ENCODE data around the gene ROR2. TPM values are rescaled to one million over a fixed set of nuclear protein-coding genes. Genes with fewer than 3 reads are reported as not detected.

Gene ROR2
- total RNA-seq, 1 experiment from 2014 or later: not detected

DNA sequence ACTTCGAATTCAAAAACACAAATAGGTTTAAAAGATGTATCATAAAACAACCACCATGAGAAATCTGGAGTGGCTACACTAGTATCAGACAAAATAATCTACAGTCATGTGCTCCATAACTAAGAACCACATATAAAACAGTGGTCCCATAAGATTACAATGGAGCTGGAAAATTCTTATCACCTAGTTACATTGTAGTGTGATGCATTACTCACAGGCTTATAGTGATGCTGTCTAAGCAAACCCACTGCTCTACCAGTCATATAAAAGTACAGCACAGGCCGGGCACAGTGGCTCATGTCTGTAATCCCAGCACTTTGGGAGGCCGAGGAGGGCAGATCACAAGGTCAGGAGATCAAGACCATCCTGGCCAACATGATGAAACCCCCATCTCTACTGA is 160.1 kb downstream of the ROR2 start:
- ChIA-PET POLR2A (ENCODE audit: unreplicated experiment) (no interaction called here), CTCF (no interaction called here)
- H3F3A ChIP-seq (ENCODE audit: low read length, unreplicated experiment): no peaks in the 10 kb centered on the region
- H3K4me3 ChIP-seq (ENCODE audit: low read length): no peak overlapping the region
- intact Hi-C loops (cut with micrococcal nuclease): no loop called here
- ATAC-seq: no peak
- no peaks in the 10 kb centered on the region for H3K9me3 ChIP-seq (ENCODE audit: low read length)
- no peaks in the 10 kb centered on the region for H3K9me2 ChIP-seq (replicated peaks; ENCODE audit: low read length)
- H3K4me2 ChIP-seq (ENCODE audit: low read length): no peak overlapping the region
- H4K20me1 ChIP-seq (ENCODE audit: low read length): no peaks in the 10 kb centered on the region
- no peak overlapping the region for H3K27ac ChIP-seq (ENCODE audit: low read length)
- no peak for DNase-seq
- no peaks in the 10 kb centered on the region for H3K79me2 ChIP-seq (ENCODE audit: low read length)
- H2AFZ ChIP-seq (ENCODE audit: low read length): no peak overlapping the region
- H3K4me1 ChIP-seq (ENCODE audit: insufficient read depth, low read length): no peaks in the 10 kb centered on the region
- TF ChIP-seq, protein P1, sequence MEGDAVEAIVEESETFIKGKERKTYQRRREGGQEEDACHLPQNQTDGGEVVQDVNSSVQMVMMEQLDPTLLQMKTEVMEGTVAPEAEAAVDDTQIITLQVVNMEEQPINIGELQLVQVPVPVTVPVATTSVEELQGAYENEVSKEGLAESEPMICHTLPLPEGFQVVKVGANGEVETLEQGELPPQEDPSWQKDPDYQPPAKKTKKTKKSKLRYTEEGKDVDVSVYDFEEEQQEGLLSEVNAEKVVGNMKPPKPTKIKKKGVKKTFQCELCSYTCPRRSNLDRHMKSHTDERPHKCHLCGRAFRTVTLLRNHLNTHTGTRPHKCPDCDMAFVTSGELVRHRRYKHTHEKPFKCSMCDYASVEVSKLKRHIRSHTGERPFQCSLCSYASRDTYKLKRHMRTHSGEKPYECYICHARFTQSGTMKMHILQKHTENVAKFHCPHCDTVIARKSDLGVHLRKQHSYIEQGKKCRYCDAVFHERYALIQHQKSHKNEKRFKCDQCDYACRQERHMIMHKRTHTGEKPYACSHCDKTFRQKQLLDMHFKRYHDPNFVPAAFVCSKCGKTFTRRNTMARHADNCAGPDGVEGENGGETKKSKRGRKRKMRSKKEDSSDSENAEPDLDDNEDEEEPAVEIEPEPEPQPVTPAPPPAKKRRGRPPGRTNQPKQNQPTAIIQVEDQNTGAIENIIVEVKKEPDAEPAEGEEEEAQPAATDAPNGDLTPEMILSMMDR (conservative IDR thresholded peaks at IDR 0.05; ENCODE audit: low read depth, low read length): no peak
- TF ChIP-seq EZH2phosphoT487 (IDR thresholded peaks at IDR 0.05; ENCODE audit: borderline replicate concordance, low read length) (no peak), EZH2 (IDR thresholded peaks at IDR 0.05; ENCODE audit: low read length, unreplicated experiment) (no peak)
- no peaks in the 10 kb centered on the region for H3K36me3 ChIP-seq (ENCODE audit: low read depth, low read length)
- peaks cover 13% of the 10 kb centered on the region for H3K27me3 ChIP-seq (ENCODE audit: low read length)
- no TSS peak for BruUV-seq (replicated peaks)
- no peak overlapping the region for H3K9ac ChIP-seq (ENCODE audit: low read length)

DNA sequence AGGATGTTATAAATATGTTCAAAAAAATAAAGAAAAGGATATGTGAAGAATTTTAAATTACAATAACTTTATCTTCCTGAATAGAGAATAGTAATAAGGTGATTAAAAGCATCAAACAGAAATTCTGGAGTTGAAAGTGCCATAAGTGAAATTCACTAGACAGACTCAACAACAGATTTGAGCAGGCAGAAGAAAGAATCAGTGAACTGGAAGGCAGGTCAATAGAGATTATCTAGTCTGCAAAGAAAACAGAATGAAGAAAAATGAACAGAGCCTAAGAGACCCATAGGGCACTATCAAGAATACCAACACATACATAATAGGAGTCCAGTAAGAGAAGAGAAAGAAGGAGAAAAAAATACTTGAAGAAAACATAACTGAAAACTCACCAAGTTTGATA is 162.1 kb downstream of the ROR2 start:
- Histone ChIP-seq H2AFZ (ENCODE audit: low read length) (no peak overlapping the region), H3K4me2 (ENCODE audit: low read length) (no peak overlapping the region), H3K79me2 (ENCODE audit: low read length) (no peaks in the 10 kb centered on the region), H3K4me1 (ENCODE audit: insufficient read depth, low read length) (no peaks in the 10 kb centered on the region), H3K27me3 (ENCODE audit: low read length) (peaks cover 25% of the 10 kb centered on the region), H3K9me3 (ENCODE audit: low read length) (no peaks in the 10 kb centered on the region), H3F3A (ENCODE audit: low read length, unreplicated experiment) (no peaks in the 10 kb centered on the region), H3K9ac (ENCODE audit: low read length) (no peak overlapping the region), H3K27ac (ENCODE audit: low read length) (no peak overlapping the region), H3K9me2 (replicated peaks; ENCODE audit: low read length) (no peaks in the 10 kb centered on the region), H3K36me3 (ENCODE audit: low read depth, low read length) (no peaks in the 10 kb centered on the region), H4K20me1 (ENCODE audit: low read length) (no peaks in the 10 kb centered on the region), H3K4me3 (ENCODE audit: low read length) (no peak overlapping the region)
- no peak for ATAC-seq
- DNase-seq: no peak
- POLR2A ChIA-PET (ENCODE audit: unreplicated experiment): no interaction called here
- no peak for TF ChIP-seq EZH2phosphoT487 (IDR thresholded peaks at IDR 0.05; ENCODE audit: borderline replicate concordance, low read length)
- no peak for TF ChIP-seq EZH2 (IDR thresholded peaks at IDR 0.05; ENCODE audit: low read length, unreplicated experiment)
- TF ChIP-seq, protein P1 (conservative IDR thresholded peaks at IDR 0.05; ENCODE audit: low read depth, low read length): no peak
- no TSS peak for BruUV-seq (replicated peaks)
- intact Hi-C loops (cut with micrococcal nuclease): no loop called here
- CTCF ChIA-PET: no interaction called here

DNA sequence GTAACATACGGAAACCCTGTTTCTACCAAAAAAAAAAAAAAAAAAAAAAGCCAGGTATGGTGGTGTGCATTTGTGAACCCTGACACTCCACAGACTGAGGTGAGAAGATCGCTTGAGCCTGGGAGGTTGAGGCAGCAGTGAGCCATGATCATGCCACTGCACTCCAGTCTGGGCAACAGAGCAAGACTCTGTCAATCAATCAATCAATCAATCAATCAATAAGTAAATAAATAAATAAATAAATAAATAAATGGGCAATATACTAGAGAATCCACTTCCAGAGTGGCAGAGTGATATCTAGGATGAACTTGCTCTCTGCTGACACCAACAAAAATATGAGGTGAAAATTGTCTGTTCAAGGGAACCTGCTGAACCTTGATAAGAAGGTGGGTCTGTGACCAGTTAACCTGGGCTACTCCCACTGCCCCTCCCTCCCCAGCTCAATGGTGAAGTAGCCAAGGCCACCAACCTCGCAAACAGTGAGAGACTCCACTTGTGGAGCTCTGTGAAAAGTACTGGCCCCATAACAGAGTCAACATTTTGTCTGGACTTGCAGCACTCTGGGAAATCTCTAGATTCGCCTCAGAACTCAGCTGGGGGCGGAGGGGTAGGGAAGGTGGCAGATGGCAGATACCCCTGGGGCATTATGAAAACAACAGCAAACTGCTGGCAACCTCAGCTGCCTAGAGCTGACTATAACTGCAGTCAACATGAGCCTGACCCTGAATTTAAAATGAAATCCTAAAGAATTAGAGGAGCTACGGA is 163.7 kb downstream of the ROR2 start:
- peaks cover 38% of the 10 kb centered on the region for H3K27me3 ChIP-seq (ENCODE audit: low read length)
- no peak overlapping the region for H2AFZ ChIP-seq (ENCODE audit: low read length)
- no peaks in the 10 kb centered on the region for H3F3A ChIP-seq (ENCODE audit: low read length, unreplicated experiment)
- no peak overlapping the region for H3K27ac ChIP-seq (ENCODE audit: low read length)
- no peaks in the 10 kb centered on the region for H3K79me2 ChIP-seq (ENCODE audit: low read length)
- H3K4me2 ChIP-seq (ENCODE audit: low read length): no peak overlapping the region
- H3K4me3 ChIP-seq (ENCODE audit: low read length): no peak overlapping the region
- no peak overlapping the region for H3K9ac ChIP-seq (ENCODE audit: low read length)
- no peaks in the 10 kb centered on the region for H3K9me3 ChIP-seq (ENCODE audit: low read length)
- no peaks in the 10 kb centered on the region for H3K4me1 ChIP-seq (ENCODE audit: insufficient read depth, low read length)
- no peak for ATAC-seq
- no TSS peak for BruUV-seq (replicated peaks)
- TF ChIP-seq, protein P1 (conservative IDR thresholded peaks at IDR 0.05; ENCODE audit: low read depth, low read length): no peak
- TF ChIP-seq EZH2phosphoT487 (IDR thresholded peaks at IDR 0.05; ENCODE audit: borderline replicate concordance, low read length) (no peak), EZH2 (IDR thresholded peaks at IDR 0.05; ENCODE audit: low read length, unreplicated experiment) (no peak)
- ChIA-PET CTCF (no interaction called here), POLR2A (ENCODE audit: unreplicated experiment) (no interaction called here)
- no peaks in the 10 kb centered on the region for H4K20me1 ChIP-seq (ENCODE audit: low read length)
- intact Hi-C loops (cut with micrococcal nuclease): no loop called here
- no peak for DNase-seq
- no peaks in the 10 kb centered on the region for H3K9me2 ChIP-seq (replicated peaks; ENCODE audit: low read length)
- no peaks in the 10 kb centered on the region for H3K36me3 ChIP-seq (ENCODE audit: low read depth, low read length)

Data from PC-3 (cell line).